Kidney epithelial cell (primary cell): ENCODE results near the gene ZNF550. TPM values are rescaled to one million over a fixed set of nuclear protein-coding genes. Genes with fewer than 3 reads are reported as not detected.
A peak's percentile ranks its signal among the peaks of the same experiment; 100 is the strongest.

ENCODE experiments used
- DNase-seq: peaks from one replicate; pipeline ENCODE4 v3.0.0-alpha.2; 2010; ENCODE audit warnings: low read depth
- H3K27me3 ChIP-seq: 2 replicates; pipeline ENCODE4 v1.6.0; 2011; ENCODE audit warnings: low read length; ENCODE audit not compliant: control insufficient read depth, insufficient read depth
- H3K36me3 ChIP-seq: 2 replicates; pipeline ENCODE4 v1.5.1; 2011; ENCODE audit warnings: low read length; ENCODE audit not compliant: control insufficient read depth, insufficient read depth
- H3K4me3 ChIP-seq: 2 replicates; pipeline ENCODE4 v1.5.1; 2011; ENCODE audit warnings: low read depth, mild to moderate bottlenecking, control low read depth, low read length
- CTCF ChIP-seq: IDR thresholded peaks from 2 replicates; pipeline ENCODE4 v1.5.1; 2011; ENCODE audit warnings: mild to moderate bottlenecking, moderate library complexity, low read length, control low read depth, inconsistent platforms; ENCODE audit not compliant: insufficient read depth, poor library complexity, severe bottlenecking
- total RNA-seq: library from RNA; depleted of rRNA; stranded (reverse); fragments of >200 nt; gene quantifications from 2 replicates; pipeline ENCODE4 v1.2.3, GENCODE V29; 2015

The ZNF550 gene
- total RNA-seq, result 5.1 and 6.8 TPM in 2 replicates

- Histone ChIP-seq H3K4me3 (peak within 1 kb of the TSS; percentile 95), H3K27me3 (no peaks in the 10 kb centered on the region), H3K36me3 (peaks cover 3% of the 10 kb centered on the region)
- TF ChIP-seq CTCF, result no peak
- peak; percentile 52 for DNase-seq
Measured at GRCh38 chr19:57559404-57560025, at the start of gene ZNF550. Gene ZNF550, minus strand, starts transcription at chr19:57559863. Its CDS starts 181 bp downstream, at chr19:57559682.

- no peak for DNase-seq
- no peaks in the 10 kb centered on the region for H3K27me3 ChIP-seq
- H3K36me3 ChIP-seq, result peaks cover 1% of the 10 kb centered on the region
- TF ChIP-seq CTCF, result no peak
- no peak overlapping the region for H3K4me3 ChIP-seq
Measured at GRCh38 chr19:57606931-57607330, 47.3 kb upstream of the ZNF550 start.

- Histone ChIP-seq H3K27me3 (no peaks in the 10 kb centered on the region), H3K4me3 (peak within 1 kb of the TSS; percentile 69), H3K36me3 (no peaks in the 10 kb centered on the region)
- DNase-seq, result peak; percentile 65
- no peak for TF ChIP-seq CTCF
Measured at GRCh38 chr19:57599761-57600383, 40.2 kb upstream of the ZNF550 start, which contains the start of gene ZNF530. Gene ZNF530, plus strand, starts transcription at chr19:57599885. Its CDS starts 4,461 bp downstream, at chr19:57604346.

- no peaks in the 10 kb centered on the region for H3K27me3 ChIP-seq
- TF ChIP-seq CTCF, result no peak
- no peak for DNase-seq
- H3K4me3 ChIP-seq, result peak overlapping the region; percentile 69
- H3K36me3 ChIP-seq, result no peaks in the 10 kb centered on the region
Measured at GRCh38 chr19:57599377-57599760, 39.7 kb upstream of the ZNF550 start.

GRCh38 chr19:57587529-57587928 is 27.9 kb upstream of the ZNF550 start:
- H3K36me3 ChIP-seq, result peaks cover 5% of the 10 kb centered on the region
- no peak for DNase-seq
- no peak for TF ChIP-seq CTCF
- no peak overlapping the region for H3K4me3 ChIP-seq
- H3K27me3 ChIP-seq, result no peaks in the 10 kb centered on the region
